Hepatocyte (in vitro differentiated cells): ENCODE measurements around the gene RPS27.

ENCODE experiments used
- CTCF ChIP-seq: fragments of 200-600 bp; sonication (generic); IDR thresholded peaks from 2 replicates; pipeline ENCODE4 v1.5.1; 2016; ENCODE audit warnings: antibody characterized with exemption, mild to moderate bottlenecking; ENCODE audit not compliant: poor library complexity
- EZH2 ChIP-seq: fragments of 200-600 bp; sonication (generic); IDR thresholded peaks from 2 replicates; pipeline ENCODE4 v1.6.1; 2016; ENCODE audit warnings: antibody characterized with exemption, mild to moderate bottlenecking, borderline replicate concordance

GRCh38 chr1:153959454-153959853, 31.1 kb upstream of the RPS27 start:
- no peak for TF ChIP-seq EZH2
- no peak for TF ChIP-seq CTCF
